PC-9 (cell line): ENCODE data around the gene POLD3. TPM values are rescaled to one million over a fixed set of nuclear protein-coding genes. Genes with fewer than 3 reads are reported as not detected.

ENCODE experiments used
- BruUV-seq: library from RNA; stranded (reverse); fragments of 400-500 nt; replicated peaks from 2 replicates; lab custom pipeline; 2021; lab: Mats Ljungman, UMichigan
- CTCF ChIA-PET: fragments of 300-600 bp; sonication (Branson Sonifier 250); formaldehyde crosslinking; loops from one replicate; lab custom pipeline; 2022; ENCODE audit warnings: antibody characterized with exemption; lab: Charles Lee
- POLR2A ChIA-PET: fragments of 300-600 bp; sonication (Branson Sonifier 250); formaldehyde crosslinking; loops from one replicate; lab custom pipeline; 2022; ENCODE audit warnings: antibody characterized with exemption; ENCODE audit not compliant: unreplicated experiment; lab: Charles Lee
- DNase-seq, 2 experiments: peaks; one replicate each; pipeline versions ENCODE4 v3.0.0 to v3.0.0-alpha.2; 2015 to 2022; ENCODE audit warnings: mixed read lengths in 1 of 2
- H2AFZ ChIP-seq: fragments of 200-600 bp; sonication (generic); 2 replicates; pipeline ENCODE4 v1.8.1; 2017; ENCODE audit warnings: antibody characterized with exemption
- H3F3A ChIP-seq: fragments of 200-600 bp; sonication (generic); 2 replicates; pipeline ENCODE4 v1.8.1; 2017; ENCODE audit warnings: antibody characterized with exemption, mild to moderate bottlenecking, low read depth; ENCODE audit not compliant: insufficient read depth
- H3K27ac ChIP-seq: fragments of 200-600 bp; sonication (generic); 2 replicates; pipeline ENCODE4 v1.6.1; 2016; ENCODE audit warnings: mixed run types
- H3K27me3 ChIP-seq: fragments of 200-600 bp; sonication (generic); 2 replicates; pipeline ENCODE4 v1.6.1; 2016; ENCODE audit warnings: low read depth, mixed run types; ENCODE audit not compliant: insufficient read depth
- H3K36me3 ChIP-seq: fragments of 200-600 bp; sonication (generic); 2 replicates; pipeline ENCODE4 v1.6.1; 2016; ENCODE audit warnings: low read depth, mixed run types
- H3K4me1 ChIP-seq: fragments of 200-600 bp; sonication (generic); replicated peaks from 2 replicates; pipeline ENCODE4 v1.6.1; 2016; ENCODE audit warnings: mixed run types; ENCODE audit not compliant: insufficient read depth
- H3K4me2 ChIP-seq: fragments of 200-600 bp; sonication (generic); 2 replicates; pipeline ENCODE4 v1.6.1; 2017; ENCODE audit warnings: mixed run types
- H3K4me3 ChIP-seq: fragments of 200-600 bp; sonication (generic); 2 replicates; pipeline ENCODE4 v1.6.1; 2016; ENCODE audit warnings: mixed run types
- H3K79me2 ChIP-seq: fragments of 200-600 bp; sonication (generic); 2 replicates; pipeline ENCODE4 v1.6.1; 2017; ENCODE audit warnings: low read depth, mixed run types
- H3K9me2 ChIP-seq: fragments of 200-600 bp; sonication (generic); 2 replicates; pipeline ENCODE4 v1.8.1; 2017; ENCODE audit warnings: mild to moderate bottlenecking; ENCODE audit not compliant: insufficient read depth
- H3K9me3 ChIP-seq: fragments of 200-600 bp; sonication (generic); 2 replicates; pipeline ENCODE4 v1.8.1; 2016; ENCODE audit warnings: low read depth; ENCODE audit not compliant: insufficient read depth
- H4K20me1 ChIP-seq: fragments of 200-600 bp; sonication (generic); 2 replicates; pipeline ENCODE4 v1.8.1; 2017; ENCODE audit not compliant: insufficient read depth
- CTCF ChIP-seq: fragments of 200-600 bp; sonication (generic); conservative IDR thresholded peaks from 2 replicates; pipeline ENCODE4 v1.6.1; 2017; ENCODE audit warnings: mixed run types, antibody characterized with exemption, mild to moderate bottlenecking, moderate library complexity
- EZH2 ChIP-seq: fragments of 200-600 bp; sonication (generic); IDR thresholded peaks from 2 replicates; pipeline ENCODE4 v1.8.0; 2017; ENCODE audit warnings: antibody characterized with exemption, low read depth
- intact Hi-C: fragments of 100-400 bp; cut with micrococcal nuclease; formaldehyde crosslinking; loops from one replicate; pipeline ENCODE4 v1.10.0; 2022; ENCODE audit not compliant: unreplicated experiment
- total RNA-seq: library from RNA; stranded (reverse); gene quantifications from 2 replicates; pipeline ENCODE4 v1.2.3, GENCODE V29; 2021

Gene POLD3
- total RNA-seq, 1 experiment from 2014 or later = 44.1 TPM

DNA sequence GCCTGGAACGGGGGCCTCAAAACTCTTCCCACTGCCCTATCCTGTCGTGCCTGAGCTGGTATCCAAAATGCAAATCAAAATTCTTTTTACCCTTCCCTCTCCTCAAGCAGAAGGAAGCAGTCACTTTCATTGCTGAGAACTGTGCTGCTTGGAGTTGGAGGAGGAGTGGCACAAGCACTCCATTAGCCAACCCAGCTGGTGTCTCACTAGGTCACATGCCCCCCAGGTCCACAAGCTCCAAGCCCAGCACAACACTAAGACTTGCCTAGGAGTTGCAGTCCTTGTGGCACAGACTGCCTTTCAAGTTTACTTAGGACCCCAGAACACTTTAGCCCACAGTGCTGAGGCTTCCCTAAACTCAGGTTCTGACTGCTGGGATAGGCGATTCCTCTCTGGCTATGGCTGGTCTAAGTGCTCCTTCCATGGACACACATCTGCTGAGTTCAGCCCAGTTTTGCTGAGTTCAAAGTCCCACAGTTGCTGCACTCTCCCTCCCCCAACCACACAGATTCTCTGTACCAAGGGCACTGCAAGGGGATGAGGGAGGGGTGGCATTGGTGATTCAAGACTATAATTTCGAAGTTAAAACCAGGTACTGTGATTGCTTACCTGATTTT lies 70.2 kb downstream of the POLD3 start:
- ChIA-PET POLR2A (no interaction called here), CTCF (interaction anchor here (0.6 to 0.9 kb wide), 2 partner anchors 34 to 213 kb away, joined by 3 read pairs; no protein-coding TSS in a partner anchor)
- no peaks in the 10 kb centered on the region for H3K79me2 ChIP-seq
- no peaks in the 10 kb centered on the region for H4K20me1 ChIP-seq
- H2AFZ ChIP-seq = no peak overlapping the region
- H3K9me2 ChIP-seq = no peaks in the 10 kb centered on the region
- TF ChIP-seq CTCF = no peak
- no peak for TF ChIP-seq EZH2
- BruUV-seq = no TSS peak
- no peaks in the 10 kb centered on the region for H3K27me3 ChIP-seq
- H3K4me1 ChIP-seq = no peaks in the 10 kb centered on the region
- intact Hi-C loops = no loop called here
- no peak overlapping the region for H3K4me2 ChIP-seq
- 0 out of 2 replicates have a peak, but pooled peaks cover under 1% of the 10 kb centered on the region for H3F3A ChIP-seq
- no peak overlapping the region for H3K4me3 ChIP-seq
- no peak for DNase-seq
- H3K27ac ChIP-seq = no peak overlapping the region
- H3K36me3 ChIP-seq = peaks cover 16% of the 10 kb centered on the region
- 0 out of 2 replicates have a peak, but pooled peaks cover 4% of the 10 kb centered on the region for H3K9me3 ChIP-seq

DNA sequence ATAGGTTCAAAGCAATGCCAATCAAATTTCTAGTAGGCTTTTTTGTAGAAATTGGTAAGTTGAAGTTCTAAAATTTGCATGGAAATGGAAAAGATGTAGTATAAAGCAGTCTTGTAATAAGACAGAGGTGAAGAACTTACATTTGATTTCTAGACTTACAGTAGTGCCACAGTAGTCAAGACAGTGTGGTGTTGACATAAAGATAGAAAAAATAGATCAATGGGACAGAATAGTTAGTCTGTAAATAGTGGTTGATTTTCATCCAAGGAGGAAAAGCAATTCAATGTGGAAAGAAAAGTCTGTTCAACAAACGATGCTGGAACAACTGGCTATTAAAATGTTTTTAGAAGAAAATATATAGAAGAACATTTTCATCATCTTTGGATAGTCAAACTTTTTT lies 70.9 kb downstream of the POLD3 start:
- no peaks in the 10 kb centered on the region for H3K4me1 ChIP-seq
- H3K27me3 ChIP-seq = no peaks in the 10 kb centered on the region
- no peak overlapping the region for H3K4me3 ChIP-seq
- ChIA-PET POLR2A (interaction anchor here (0.5 to 0.6 kb wide), 2 partner anchors 47 to 470 kb away, joined by 3 to 5 read pairs; no protein-coding TSS in a partner anchor), CTCF (no interaction called here)
- 0 out of 2 replicates have a peak, but pooled peaks cover under 1% of the 10 kb centered on the region for H3K9me3 ChIP-seq
- intact Hi-C loops = no loop called here
- no peaks in the 10 kb centered on the region for H4K20me1 ChIP-seq
- H3K27ac ChIP-seq = no peak overlapping the region
- no peaks in the 10 kb centered on the region for H3K79me2 ChIP-seq
- peaks cover 4% of the 10 kb centered on the region; the same call in 1 of the 2 replicates for H3F3A ChIP-seq
- no peak for DNase-seq
- H2AFZ ChIP-seq = no peak overlapping the region
- H3K9me2 ChIP-seq = no peaks in the 10 kb centered on the region
- BruUV-seq = no TSS peak
- peaks cover 9% of the 10 kb centered on the region; the same call in 1 of the 2 replicates for H3K36me3 ChIP-seq
- H3K4me2 ChIP-seq = no peak overlapping the region
- no peak for TF ChIP-seq EZH2
- no peak for TF ChIP-seq CTCF

DNA sequence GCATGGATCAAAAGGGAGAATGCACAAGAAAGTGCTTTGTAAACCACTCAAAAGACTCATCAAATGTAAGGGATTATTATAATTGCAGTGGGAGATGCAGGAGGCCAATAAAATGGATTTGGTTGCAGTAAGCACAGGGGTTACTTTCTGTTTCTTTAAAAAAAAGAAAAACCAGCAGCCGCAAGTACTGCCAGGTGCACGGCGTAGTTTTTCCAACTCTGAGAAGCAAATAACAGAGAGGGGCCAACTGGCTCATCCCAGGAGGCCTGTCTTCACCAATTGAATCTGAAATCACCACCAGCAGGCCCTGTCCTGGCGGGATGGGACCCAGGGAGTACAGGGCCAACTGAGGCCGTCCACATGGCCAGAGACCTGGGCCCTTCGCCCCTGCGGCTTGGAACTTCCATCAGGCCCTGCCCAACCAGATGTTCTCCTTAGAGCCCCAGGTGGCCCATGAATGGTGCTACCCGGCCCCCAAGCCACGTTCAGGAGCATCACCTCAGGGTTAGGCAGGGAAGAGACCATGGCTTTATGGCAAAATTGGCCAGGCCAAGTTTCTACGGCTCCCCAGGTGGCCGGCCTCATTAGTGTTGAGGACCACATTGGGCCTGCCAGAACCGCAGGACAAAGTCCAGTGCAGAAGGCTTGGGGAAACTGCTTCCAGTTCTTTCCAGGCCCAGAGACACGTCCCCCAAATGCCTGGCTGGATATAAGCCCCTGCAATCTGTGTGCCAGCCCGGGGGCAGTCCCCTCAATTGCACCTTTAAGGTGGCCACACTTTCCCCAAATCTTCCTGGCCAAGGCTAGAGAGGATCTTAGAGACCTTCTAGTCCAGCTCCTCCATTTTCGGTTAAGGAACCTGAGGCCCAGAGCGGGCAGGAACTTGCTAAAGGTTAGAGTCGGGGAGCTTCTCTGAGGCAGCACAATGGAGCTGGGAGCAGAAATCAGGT lies 77.1 kb downstream of the POLD3 start:
- no peaks in the 10 kb centered on the region for H3K79me2 ChIP-seq
- H3F3A ChIP-seq = peaks cover 29% of the 10 kb centered on the region
- no peak overlapping the region for H2AFZ ChIP-seq
- CTCF ChIA-PET = no interaction called here
- BruUV-seq = no TSS peak
- H3K27me3 ChIP-seq = no peaks in the 10 kb centered on the region
- H3K27ac ChIP-seq = no peak overlapping the region
- H4K20me1 ChIP-seq = no peaks in the 10 kb centered on the region
- H3K4me2 ChIP-seq = no peak overlapping the region
- POLR2A ChIA-PET = no interaction called here
- H3K9me2 ChIP-seq = no peaks in the 10 kb centered on the region
- no peaks in the 10 kb centered on the region for H3K9me3 ChIP-seq
- H3K4me3 ChIP-seq = no peak overlapping the region
- intact Hi-C loops = no loop called here
- peaks cover 29% of the 10 kb centered on the region for H3K4me1 ChIP-seq
- no peaks in the 10 kb centered on the region for H3K36me3 ChIP-seq
- TF ChIP-seq EZH2 (no peak), CTCF (no peak)
- no peak for DNase-seq
